SK-N-SH treated with all-trans-retinoic acid at 6 μM for 48 hours (cell line): ENCODE data around the gene PTGR1.

Experiments used
- ATAC-seq: fragments of 200-7000 bp; cut with Tn5 transposase; 3 replicates; pipeline ENCODE4 v1.9.1; 2020; ENCODE audit warnings: mild to moderate bottlenecking, moderate library complexity
- ARNTL ChIP-seq: fragments of 450-650 bp; formaldehyde crosslinking; IDR thresholded peaks from 2 replicates; pipeline ENCODE4 v1.5.0; 2020; ENCODE audit warnings: low read depth, mild to moderate bottlenecking, moderate library complexity, borderline replicate concordance
- CREB5 ChIP-seq: fragments of 250-450 bp; sonication (Bioruptor Pico); IDR thresholded peaks from 2 replicates; pipeline ENCODE4 v1.5.1; 2020; ENCODE audit warnings: low read depth, mild to moderate bottlenecking, moderate library complexity
- CSDC2 ChIP-seq: fragments of 250-450 bp; sonication (Bioruptor Pico); IDR thresholded peaks from 2 replicates; pipeline ENCODE4 v1.5.0; 2020; ENCODE audit warnings: mild to moderate bottlenecking, moderate library complexity
- CSRNP3 ChIP-seq: fragments of 250-450 bp; sonication (Bioruptor Pico); IDR thresholded peaks from 2 replicates; pipeline ENCODE4 v1.5.1; 2021; ENCODE audit warnings: mild to moderate bottlenecking, moderate library complexity
- ESRRG ChIP-seq: fragments of 250-450 bp; sonication (Bioruptor Pico); IDR thresholded peaks from 2 replicates; pipeline ENCODE4 v1.6.1; 2021; ENCODE audit warnings: mild to moderate bottlenecking
- GLIS3 ChIP-seq: fragments of 250-450 bp; sonication (Bioruptor Pico); IDR thresholded peaks from 2 replicates; pipeline ENCODE4 v1.5.0; 2020; ENCODE audit warnings: mild to moderate bottlenecking, moderate library complexity
- ISL1 ChIP-seq: fragments of 250-450 bp; sonication (Bioruptor Pico); IDR thresholded peaks from 2 replicates; pipeline ENCODE4 v2.1.2; 2022; ENCODE audit warnings: mild to moderate bottlenecking, moderate library complexity
- OSR1 ChIP-seq: fragments of 250-450 bp; sonication (Bioruptor Pico); IDR thresholded peaks from 2 replicates; pipeline ENCODE4 v1.8.0; 2022; ENCODE audit warnings: moderate library complexity, mild to moderate bottlenecking, inconsistent platforms
- PATZ1 ChIP-seq: fragments of 250-450 bp; sonication (Bioruptor Pico); IDR thresholded peaks from 2 replicates; pipeline ENCODE4 v1.8.0; 2020; ENCODE audit warnings: mild to moderate bottlenecking, moderate library complexity, borderline replicate concordance
- POU6F1 ChIP-seq: fragments of 250-450 bp; sonication (Bioruptor Pico); IDR thresholded peaks from 2 replicates; pipeline ENCODE4 v1.8.0; 2021; ENCODE audit warnings: low read depth, mild to moderate bottlenecking, moderate library complexity, borderline replicate concordance
- PPARA ChIP-seq: fragments of 250-450 bp; sonication (Bioruptor Pico); IDR thresholded peaks from 2 replicates; pipeline ENCODE4 v1.5.0; 2020; ENCODE audit warnings: mild to moderate bottlenecking, borderline replicate concordance
- SNAI2 ChIP-seq: fragments of 250-450 bp; sonication (Bioruptor Pico); IDR thresholded peaks from 2 replicates; pipeline ENCODE4 v1.5.0; 2020; ENCODE audit warnings: mild to moderate bottlenecking, moderate library complexity
- TCF4 ChIP-seq: fragments of 250-450 bp; sonication (Bioruptor Pico); IDR thresholded peaks from 2 replicates; pipeline ENCODE4 v1.8.0; 2021; ENCODE audit warnings: mild to moderate bottlenecking, moderate library complexity, borderline replicate concordance
- TOX ChIP-seq: fragments of 250-450 bp; sonication (Bioruptor Pico); IDR thresholded peaks from 2 replicates; pipeline ENCODE4 v1.8.0; 2021; ENCODE audit warnings: mild to moderate bottlenecking, moderate library complexity, borderline replicate concordance
- TSHZ2 ChIP-seq: fragments of 250-450 bp; sonication (Bioruptor Pico); IDR thresholded peaks from 2 replicates; pipeline ENCODE4 v1.5.0; 2020; ENCODE audit warnings: mild to moderate bottlenecking, moderate library complexity
- ZC3H10 ChIP-seq: fragments of 250-450 bp; sonication (Bioruptor Pico); IDR thresholded peaks from 2 replicates; pipeline ENCODE4 v1.5.1; 2021; ENCODE audit warnings: mild to moderate bottlenecking, moderate library complexity
- ZFP3 ChIP-seq: fragments of 250-450 bp; sonication (Bioruptor Pico); IDR thresholded peaks from 2 replicates; pipeline ENCODE4 v1.5.0; 2020; ENCODE audit warnings: mild to moderate bottlenecking, moderate library complexity
- ZNF565 ChIP-seq: fragments of 450-650 bp; formaldehyde crosslinking; conservative IDR thresholded peaks from 2 replicates; pipeline ENCODE4 v1.5.0; 2020; ENCODE audit warnings: low read depth, mild to moderate bottlenecking, moderate library complexity
- ZNF70 ChIP-seq: fragments of 450-650 bp; formaldehyde crosslinking; IDR thresholded peaks from 2 replicates; pipeline ENCODE4 v1.5.0; 2020; ENCODE audit warnings: mild to moderate bottlenecking, moderate library complexity
- ZNF8 ChIP-seq: fragments of 450-650 bp; formaldehyde crosslinking; IDR thresholded peaks from 2 replicates; pipeline ENCODE4 v1.5.0; 2020; ENCODE audit warnings: mild to moderate bottlenecking, moderate library complexity

PTGR1 gene

GRCh38 chr9:111632060-111632459 lies 32.6 kb upstream of the PTGR1 start:
- TF ChIP-seq PPARA (CRISPR knock-in tag) (no peak), CREB5 (no peak), TSHZ2 (CRISPR knock-in tag) (no peak), PATZ1 (CRISPR knock-in tag) (no peak), TCF4 (CRISPR knock-in tag) (no peak), ISL1 (CRISPR knock-in tag) (no peak), CSRNP3 (CRISPR knock-in tag) (no peak), TOX (no peak), ZFP3 (CRISPR knock-in tag) (no peak), ZNF565 (CRISPR knock-in tag) (no peak), CSDC2 (CRISPR knock-in tag) (no peak), ZNF8 (CRISPR knock-in tag) (no peak), ARNTL (CRISPR knock-in tag) (no peak), ESRRG (no peak), SNAI2 (CRISPR knock-in tag) (no peak), OSR1 (no peak)
- no peak for ATAC-seq

GRCh38 chr9:111631214-111631971 lies 31.9 kb upstream of the PTGR1 start, which contains the start of gene DNAJC25:
Gene DNAJC25, plus strand, starts transcription at chr9:111631334. Its CDS starts 74 bp downstream, at chr9:111631408.
- peak; percentile 99 for ATAC-seq
- no peak for TF ChIP-seq CREB5
- no peak for TF ChIP-seq ESRRG
- TF ChIP-seq PPARA (CRISPR knock-in tag) = no peak
- TF ChIP-seq TCF4 (CRISPR knock-in tag) = no peak
- TF ChIP-seq TOX = no peak
- TF ChIP-seq GLIS3 = peak; percentile 84; the same call in 1 of the 2 replicates

GRCh38 chr9:111630964-111631213 lies 31.4 kb upstream of the PTGR1 start:
- ATAC-seq = no peak
- TF ChIP-seq ZNF565 (CRISPR knock-in tag) (no peak), CSRNP3 (CRISPR knock-in tag) (no peak), ESRRG (no peak), TSHZ2 (CRISPR knock-in tag) (no peak), ZNF70 (CRISPR knock-in tag) (no peak), ZC3H10 (CRISPR knock-in tag) (no peak), POU6F1 (CRISPR knock-in tag) (no peak), PATZ1 (CRISPR knock-in tag) (no peak)
